HG02798 (cell line): ENCODE measurements around the gene EIPR1.
"Not testable (repeated sequence)": the region's sequence is repeated elsewhere in the genome, so short reads cannot be mapped to it uniquely, and the experiment has no call there.

ENCODE experiments used
- ATAC-seq: cut with Tn5 transposase; IDR thresholded peaks from one replicate; pipeline ENCODE4 v1.9.1; 2021; ENCODE audit warnings: mild to moderate bottlenecking; ENCODE audit not compliant: unreplicated experiment, poor library complexity

The EIPR1 gene

DNA sequence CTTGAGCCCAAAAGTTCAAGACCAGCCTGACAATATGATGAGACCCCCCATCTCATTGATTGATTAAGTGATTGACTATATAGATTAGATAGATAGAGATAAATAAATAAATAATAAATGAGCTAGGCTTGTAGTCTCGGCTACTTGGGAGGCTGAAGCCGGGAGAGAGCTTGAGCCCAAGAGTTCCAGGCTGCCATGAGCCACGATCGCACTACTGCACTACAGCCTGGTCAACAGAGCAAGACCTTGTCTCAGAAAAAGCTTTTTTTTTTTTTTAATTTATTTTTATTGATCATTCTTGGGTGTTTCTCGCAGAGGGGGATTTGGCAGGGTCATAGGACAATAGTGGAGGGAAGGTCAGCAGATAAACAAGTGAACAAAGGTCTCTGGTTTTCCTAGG, 12.4 kb downstream of the EIPR1 start:
- ATAC-seq: no peak

GRCh38 chr2:3361518-3362389, 15.9 kb downstream of the EIPR1 start:
- ATAC-seq: no peak

DNA sequence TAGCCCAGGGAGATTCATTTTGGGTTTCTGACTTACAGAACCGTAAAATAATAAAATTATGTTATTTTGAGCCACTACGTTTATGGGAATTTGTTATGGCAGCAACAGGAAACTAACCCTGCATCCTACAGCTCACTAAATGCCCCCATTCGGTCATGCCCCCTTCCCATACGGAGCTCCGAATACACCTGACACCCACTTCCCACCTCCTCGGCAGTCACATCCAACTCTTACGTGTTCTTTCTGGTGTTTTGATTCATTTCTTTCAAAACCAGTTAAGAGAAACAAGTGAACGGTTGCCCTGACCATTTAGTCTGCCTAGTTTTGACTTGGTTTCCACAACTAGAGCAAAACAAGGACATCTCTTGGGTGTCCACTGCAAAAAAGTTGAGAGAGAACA, 19.7 kb downstream of the EIPR1 start:
- no peak for ATAC-seq

DNA sequence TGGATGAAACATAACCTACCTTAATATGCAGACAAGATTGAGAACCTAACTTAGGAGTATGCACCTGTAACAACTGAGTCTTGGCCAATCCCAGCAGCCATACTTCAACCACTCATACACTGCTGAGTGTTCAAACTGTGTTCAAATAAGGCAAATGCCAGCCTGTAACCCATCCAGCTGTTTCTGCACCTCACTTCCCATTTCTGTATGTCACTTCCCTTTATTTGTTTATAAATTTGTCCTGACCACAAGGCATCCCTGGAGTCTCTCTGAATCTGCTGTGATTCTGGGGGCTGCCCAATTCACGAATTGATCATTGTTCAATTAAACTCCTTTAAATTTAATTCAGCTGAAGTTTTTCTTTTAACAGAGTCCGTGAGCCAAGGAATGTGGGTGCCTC, 20.2 kb downstream of the EIPR1 start:
- ATAC-seq: not testable (repeated sequence)

DNA sequence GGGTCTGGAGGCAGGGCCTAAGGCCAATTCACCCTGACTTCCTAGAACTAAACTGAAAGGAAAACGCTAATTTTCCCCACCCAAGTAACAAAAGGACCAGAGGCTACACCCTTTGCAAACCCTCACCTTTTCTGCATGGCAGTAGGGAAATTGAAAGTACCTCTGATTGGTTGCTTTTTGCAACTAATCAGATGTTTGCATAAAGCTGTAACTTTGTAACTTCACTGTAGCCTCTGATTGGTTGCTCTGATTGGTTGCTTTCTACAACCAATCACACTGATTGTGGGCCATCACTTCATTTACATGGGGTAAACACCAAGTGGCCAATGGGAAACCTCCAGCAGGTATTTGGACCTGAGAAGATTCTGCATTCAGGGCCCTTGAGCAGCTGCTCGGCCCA, 20.8 kb downstream of the EIPR1 start:
- no peak for ATAC-seq

- ATAC-seq: no peak
Observed at GRCh38 chr2:3355951-3356569, 21.6 kb downstream of the EIPR1 start.

- no peak for ATAC-seq
Observed at GRCh38 chr2:3354986-3355385, 22.6 kb downstream of the EIPR1 start.

DNA sequence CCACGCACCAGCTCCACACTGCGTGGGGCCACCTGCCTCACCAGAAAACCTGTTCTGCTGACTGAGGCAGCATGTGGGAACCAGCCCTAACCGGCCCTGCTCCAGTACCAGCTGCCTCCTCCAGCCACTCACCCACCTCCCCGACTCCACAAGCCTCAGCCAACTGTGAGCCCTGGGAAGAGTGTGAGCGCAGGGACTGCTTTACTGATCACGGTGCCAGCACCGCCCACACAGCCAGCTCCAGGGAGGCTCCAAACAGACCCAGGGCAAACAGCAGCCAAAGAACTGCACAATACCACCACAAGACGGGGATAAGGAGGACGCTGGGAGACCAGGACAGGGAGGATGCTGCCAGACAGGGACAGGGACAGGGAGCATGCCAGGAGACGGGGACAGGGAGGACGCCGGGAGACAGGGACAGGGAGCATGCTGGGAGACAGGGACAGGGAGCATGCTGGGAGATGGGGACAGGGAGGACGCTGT, 28.4 kb downstream of the EIPR1 start:
- no peak for ATAC-seq

DNA sequence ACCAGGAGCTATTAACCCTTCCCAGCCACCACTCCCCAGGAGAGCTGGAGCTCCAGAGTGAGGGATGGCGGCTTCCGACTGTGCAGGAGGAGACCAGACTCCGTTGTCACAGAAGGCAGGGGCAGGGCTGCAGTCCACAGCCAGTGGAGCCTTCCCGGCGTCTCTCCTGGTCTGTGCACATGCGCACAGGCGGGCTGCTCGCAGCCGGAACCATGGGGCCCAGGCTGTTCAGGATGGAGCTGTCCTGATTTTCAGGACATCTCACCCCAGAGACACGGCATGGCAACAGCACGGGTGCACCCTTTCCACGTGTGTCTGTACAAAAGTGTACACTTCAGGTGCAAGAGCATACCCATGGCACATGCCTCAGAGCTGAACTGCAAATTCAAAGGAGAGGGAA, 28.9 kb downstream of the EIPR1 start:
- ATAC-seq: no peak

GRCh38 chr2:3345621-3346020, 32.0 kb downstream of the EIPR1 start:
- no peak for ATAC-seq

DNA sequence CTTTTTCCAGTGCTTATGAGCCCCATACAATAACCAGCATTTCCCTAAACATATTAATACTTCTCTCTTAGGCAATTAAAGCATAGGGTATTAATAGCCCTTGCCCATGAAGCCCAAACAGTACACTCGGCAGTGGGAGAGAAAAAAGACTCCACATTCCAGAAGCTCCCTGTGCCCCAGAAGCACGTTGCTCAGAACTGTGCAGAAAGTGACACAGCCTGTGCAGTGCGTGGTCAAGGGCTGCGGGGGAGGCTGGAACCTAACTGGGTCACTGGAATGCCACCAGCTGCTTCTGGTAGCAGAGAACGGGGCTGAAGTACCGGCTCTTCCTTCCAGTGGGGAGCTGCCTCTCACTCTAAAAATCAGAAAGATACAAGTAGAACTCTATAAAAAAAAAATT, 32.7 kb downstream of the EIPR1 start:
- no peak for ATAC-seq

DNA sequence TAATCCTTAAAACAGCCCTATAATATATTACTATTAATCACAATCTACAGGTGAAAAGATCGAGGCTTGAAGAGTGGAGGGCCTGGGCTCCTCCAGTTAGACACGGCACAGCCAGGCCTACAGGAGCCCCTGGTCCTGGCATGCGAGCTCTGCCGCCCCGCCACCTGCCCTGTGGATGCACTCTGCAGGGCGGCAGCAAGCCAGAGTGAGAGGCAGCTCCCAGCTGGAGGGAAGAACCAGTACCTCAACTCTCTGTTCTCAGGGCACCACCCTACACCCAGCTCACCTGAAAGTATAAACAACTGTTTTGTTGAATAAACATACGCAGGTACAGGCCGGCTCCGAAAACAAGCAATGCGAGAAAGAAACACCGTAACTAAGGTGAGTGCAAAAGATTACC, 34.6 kb downstream of the EIPR1 start:
- no peak for ATAC-seq

DNA sequence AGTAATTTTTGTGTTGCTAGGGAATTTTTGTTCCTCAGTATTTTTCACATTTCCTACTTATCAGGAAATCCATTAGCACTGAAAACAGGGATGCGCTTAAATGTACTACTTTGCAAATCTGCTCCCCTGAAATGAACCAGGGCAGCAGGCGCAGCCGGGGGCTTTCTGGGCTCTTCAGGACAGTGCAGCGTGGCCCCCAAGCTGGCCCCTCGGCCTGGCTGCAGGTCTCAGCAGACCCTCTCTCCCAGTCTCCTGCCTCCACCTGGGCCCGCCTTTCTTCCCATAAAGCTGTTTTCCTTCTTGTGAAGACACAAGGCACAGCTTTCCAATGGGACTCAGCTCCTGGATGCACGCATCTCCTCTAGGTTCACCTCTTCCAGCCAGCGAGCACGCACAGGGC, 35.3 kb downstream of the EIPR1 start:
- ATAC-seq: no peak

GRCh38 chr2:3341336-3341735, 36.3 kb downstream of the EIPR1 start:
- ATAC-seq: no peak

DNA sequence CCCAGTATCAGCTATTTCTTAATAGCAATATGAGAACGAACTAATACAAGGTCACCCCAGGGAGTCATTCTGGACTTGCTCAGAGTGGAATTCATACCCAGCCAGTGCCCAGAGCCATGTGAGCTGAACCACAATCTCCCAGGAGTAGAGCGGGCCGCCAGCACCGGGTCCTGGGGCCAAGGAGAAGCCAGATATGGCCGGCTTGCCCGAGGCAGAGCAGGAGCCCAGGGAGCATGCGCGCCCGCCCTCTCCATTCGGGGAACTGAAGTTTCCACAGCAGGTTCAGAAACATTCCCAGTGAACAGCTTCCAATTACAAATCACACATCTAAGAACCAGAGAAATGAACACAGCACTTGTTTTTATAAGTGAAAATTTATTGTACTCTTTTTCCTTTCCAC, 37.5 kb downstream of the EIPR1 start:
- no peak for ATAC-seq

DNA sequence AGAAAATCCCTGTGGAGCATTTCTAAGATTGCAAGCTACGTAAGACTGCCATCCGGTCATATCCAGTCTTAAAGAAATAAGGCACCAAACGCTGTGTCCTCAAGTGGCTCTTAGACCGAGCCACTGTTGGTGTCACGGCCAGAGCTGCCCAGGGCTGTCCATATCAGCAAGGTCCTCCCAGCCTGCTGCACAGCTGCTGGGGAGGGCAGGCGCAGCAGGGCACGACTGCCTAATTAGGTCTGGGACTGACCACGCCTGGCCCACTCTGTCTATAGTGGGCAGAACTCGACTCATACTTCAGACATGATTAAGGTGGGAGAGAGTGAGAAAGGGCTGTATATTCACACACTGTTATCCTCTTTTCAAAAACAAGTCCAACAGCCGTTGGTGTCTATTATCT, 39.3 kb downstream of the EIPR1 start:
- ATAC-seq: no peak

- ATAC-seq: no peak
Observed at GRCh38 chr2:3336844-3337243, 40.8 kb downstream of the EIPR1 start.

DNA sequence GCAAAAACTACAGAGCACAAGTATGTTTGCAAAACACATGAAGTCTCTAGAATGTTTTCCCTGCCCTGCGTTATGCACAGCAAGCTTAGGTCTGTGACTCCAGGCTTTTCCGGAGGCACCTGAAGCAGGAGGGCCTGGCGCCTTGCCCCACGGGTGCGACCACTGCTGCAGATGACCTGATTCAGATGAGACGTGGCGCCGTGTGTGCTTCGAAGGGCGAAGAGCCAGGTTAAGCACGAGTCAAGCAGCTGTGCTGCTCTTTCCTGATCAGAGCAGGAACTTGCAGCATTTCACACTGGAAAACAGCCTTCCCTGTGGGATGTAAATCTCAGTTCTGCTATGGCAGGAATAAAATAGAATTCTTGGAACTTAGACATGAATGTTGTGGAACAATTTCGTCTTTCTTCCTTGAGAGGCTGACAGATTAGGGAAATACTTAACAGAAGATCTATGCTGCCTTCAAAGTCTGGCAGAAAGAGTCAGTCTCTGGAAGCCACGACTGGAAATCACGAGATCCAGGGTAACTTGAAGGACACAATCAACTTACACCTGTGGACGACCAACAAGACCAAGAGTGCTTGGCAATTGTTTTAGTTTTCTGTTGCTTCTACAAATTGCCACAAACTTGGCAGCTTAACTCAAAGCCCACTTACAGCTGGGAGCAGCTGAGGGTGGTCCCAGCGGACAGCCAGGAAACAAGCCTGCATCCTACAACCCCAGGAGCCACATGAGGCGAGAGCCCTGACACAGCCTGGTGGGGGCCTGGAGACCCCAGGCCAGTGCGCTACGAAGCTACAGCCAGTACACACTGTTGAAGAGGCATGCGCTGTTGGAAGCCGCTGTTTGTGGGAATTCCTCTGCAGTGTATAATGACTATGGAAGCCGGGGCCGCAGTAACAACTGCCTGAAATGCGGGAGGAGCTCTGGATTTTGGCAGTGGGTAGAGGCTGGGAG, 42.9 kb downstream of the EIPR1 start:
- no peak for ATAC-seq

DNA sequence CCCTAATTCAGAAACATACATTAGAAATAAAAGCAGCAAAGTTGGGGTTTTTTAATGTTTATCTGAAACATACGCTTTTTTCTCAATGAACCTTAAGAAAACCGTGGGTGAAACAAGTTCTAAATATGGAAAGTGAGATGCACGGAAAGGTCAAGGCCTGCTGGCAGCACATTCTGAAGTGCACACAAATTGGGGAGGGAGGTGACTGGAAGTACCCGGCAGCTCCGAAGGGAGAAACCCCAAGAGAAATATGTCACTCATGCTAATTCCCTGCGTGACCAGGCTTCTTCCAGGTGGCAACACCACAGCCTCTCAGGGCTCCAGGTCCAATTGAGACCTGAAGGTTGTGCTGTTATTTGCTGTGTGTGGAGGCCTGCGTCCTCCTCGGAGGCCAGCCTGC, 45.5 kb downstream of the EIPR1 start:
- ATAC-seq: no peak

DNA sequence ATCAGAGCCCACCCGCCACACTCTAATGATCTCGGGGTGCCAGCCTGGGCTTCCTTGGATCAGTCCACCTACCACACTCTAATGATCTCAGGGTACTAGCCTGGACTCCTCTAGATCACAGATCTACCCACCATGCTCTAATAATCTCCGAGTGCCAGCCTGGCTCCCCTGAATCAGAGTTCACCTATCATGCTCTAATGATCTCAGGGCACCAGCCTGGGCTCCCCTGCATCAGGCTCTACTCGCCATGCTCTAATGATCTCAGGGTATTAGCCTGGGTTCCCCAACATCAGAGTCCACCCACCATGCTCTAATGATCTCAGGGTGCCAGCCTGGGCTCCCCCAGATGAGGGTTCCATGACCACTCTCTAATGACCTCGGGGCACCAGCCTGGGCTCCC, 48.1 kb downstream of the EIPR1 start:
- no peak for ATAC-seq

DNA sequence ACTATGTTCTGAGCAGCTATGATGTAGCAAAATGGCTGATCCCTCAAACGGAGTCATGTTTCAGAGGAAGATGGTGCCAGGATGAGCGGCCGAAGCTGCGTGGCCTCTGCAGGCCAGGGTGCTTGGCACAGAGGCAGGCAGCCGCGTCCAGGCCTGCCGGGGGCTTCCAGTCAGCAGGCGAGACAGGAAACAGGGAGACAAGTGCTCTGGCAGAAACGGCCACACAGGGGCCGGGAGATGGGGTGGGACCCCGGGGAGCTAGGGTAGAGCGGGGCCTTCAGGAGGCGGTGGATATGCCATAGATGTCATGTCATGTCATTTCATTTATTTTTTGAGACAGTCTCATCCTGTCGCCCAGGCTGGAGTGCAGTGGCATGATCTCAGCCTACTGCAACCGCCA, 50.7 kb downstream of the EIPR1 start:
- no peak for ATAC-seq
